H9 (cell line): ENCODE data around the gene GLRX2. TPM values are rescaled to one million over a fixed set of nuclear protein-coding genes. Genes with fewer than 3 reads are reported as not detected.

Experiments used
- DNase-seq: peaks from one replicate; pipeline ENCODE4 v3.0.0-alpha.2; 2017
- H2AFZ ChIP-seq: one replicate; pipeline ENCODE4 v1.6.1; 2013; ENCODE audit warnings: mild to moderate bottlenecking, low read length, control low read depth, moderate library complexity
- H2AK5ac ChIP-seq: 2 replicates; pipeline ENCODE4 v1.6.1; 2013; ENCODE audit warnings: low read length, control low read depth, mixed read lengths; ENCODE audit not compliant: insufficient read length
- H2BK120ac ChIP-seq: one replicate; pipeline ENCODE4 v1.6.1; 2013; ENCODE audit warnings: low read depth, mild to moderate bottlenecking, low read length, control low read depth, inconsistent platforms; ENCODE audit not compliant: poor library complexity, severe bottlenecking
- H2BK12ac ChIP-seq: 2 replicates; pipeline ENCODE4 v1.6.1; 2013; ENCODE audit warnings: low read length, control low read depth, mixed read lengths, low read depth; ENCODE audit not compliant: insufficient read length
- H2BK15ac ChIP-seq: 2 replicates; pipeline ENCODE4 v1.6.1; 2013; ENCODE audit warnings: low read depth, low read length, control low read depth
- H2BK20ac ChIP-seq: one replicate; pipeline ENCODE4 v1.6.1; 2013; ENCODE audit warnings: low read depth, mild to moderate bottlenecking, low read length, control low read depth, inconsistent platforms; ENCODE audit not compliant: poor library complexity, severe bottlenecking
- H2BK5ac ChIP-seq: 2 replicates; pipeline ENCODE4 v1.6.1; 2013; ENCODE audit warnings: low read length, control low read depth, mixed read lengths; ENCODE audit not compliant: insufficient read length
- H3K14ac ChIP-seq: 2 replicates; pipeline ENCODE4 v1.6.1; 2013; ENCODE audit warnings: low read length, control low read depth; ENCODE audit not compliant: insufficient read depth
- H3K18ac ChIP-seq: 2 replicates; pipeline ENCODE4 v1.6.1; 2013; ENCODE audit warnings: low read depth, mild to moderate bottlenecking, mixed read lengths, low read length, control low read depth; ENCODE audit not compliant: insufficient read length
- H3K23ac ChIP-seq: 2 replicates; pipeline ENCODE4 v1.6.1; 2013; ENCODE audit warnings: low read length, control low read depth, mixed read lengths, low read depth; ENCODE audit not compliant: insufficient read length
- H3K23me2 ChIP-seq: 2 replicates; pipeline ENCODE4 v1.6.1; 2013; ENCODE audit warnings: low read depth, mild to moderate bottlenecking, mixed read lengths, low read length, control low read depth; ENCODE audit not compliant: insufficient read length, poor library complexity, severe bottlenecking
- H3K27ac ChIP-seq: 2 replicates; pipeline ENCODE4 v1.5.1; 2013; ENCODE audit warnings: low read length, control low read depth, mixed read lengths, low read depth; ENCODE audit not compliant: insufficient read length
- H3K27me3 ChIP-seq: 2 replicates; pipeline ENCODE4 v1.6.1; 2013; ENCODE audit warnings: low read length, control low read depth, inconsistent platforms; ENCODE audit not compliant: insufficient read depth
- H3K4ac ChIP-seq: 2 replicates; pipeline ENCODE4 v1.6.1; 2013; ENCODE audit warnings: low read depth, mild to moderate bottlenecking, control low read depth, inconsistent platforms, low read length, moderate library complexity
- H3K4me1 ChIP-seq: 2 replicates; pipeline ENCODE4 v1.6.1; 2013; ENCODE audit warnings: low read length, control low read depth, inconsistent platforms; ENCODE audit not compliant: insufficient read depth
- H3K4me2 ChIP-seq: 2 replicates; pipeline ENCODE4 v1.6.1; 2013; ENCODE audit warnings: low read length, control low read depth, mixed read lengths; ENCODE audit not compliant: insufficient read length, insufficient read depth
- H3K56ac ChIP-seq: 2 replicates; pipeline ENCODE4 v1.6.1; 2013; ENCODE audit warnings: low read depth, mild to moderate bottlenecking, mixed read lengths, low read length, control low read depth; ENCODE audit not compliant: insufficient read length
- H3K79me1 ChIP-seq: 2 replicates; pipeline ENCODE4 v1.6.1; 2013; ENCODE audit warnings: low read depth, mild to moderate bottlenecking, moderate library complexity, low read length, control low read depth, inconsistent platforms; ENCODE audit not compliant: insufficient read depth, poor library complexity, severe bottlenecking
- H3K79me2 ChIP-seq: 2 replicates; pipeline ENCODE4 v1.6.1; 2013; ENCODE audit warnings: low read length, control low read depth, inconsistent platforms; ENCODE audit not compliant: insufficient read depth
- H3K9ac ChIP-seq: 2 replicates; pipeline ENCODE4 v1.6.1; 2013; ENCODE audit warnings: low read length, control low read depth, mixed read lengths; ENCODE audit not compliant: insufficient read length; ENCODE audit errors: extremely low read depth
- H3K9me3 ChIP-seq: one replicate; pipeline ENCODE4 v1.6.1; 2013; ENCODE audit warnings: low read depth, low read length, inconsistent platforms; ENCODE audit not compliant: control insufficient read depth
- H3T11ph ChIP-seq: one replicate; pipeline ENCODE4 v1.6.1; 2013; ENCODE audit warnings: mild to moderate bottlenecking, low read length, control low read depth, inconsistent platforms
- H4K20me1 ChIP-seq: one replicate; pipeline ENCODE4 v1.6.1; 2013; ENCODE audit not compliant: control insufficient read depth, insufficient read length, insufficient read depth
- H4K5ac ChIP-seq: 2 replicates; pipeline ENCODE4 v1.6.1; 2013; ENCODE audit warnings: low read depth, mild to moderate bottlenecking, mixed read lengths, low read length, control low read depth; ENCODE audit not compliant: insufficient read length
- H4K8ac ChIP-seq: replicated peaks from 2 replicates; pipeline ENCODE4 v1.6.1; 2013; ENCODE audit warnings: low read length, control low read depth, mixed read lengths, low read depth; ENCODE audit not compliant: insufficient read length
- H4K91ac ChIP-seq: 2 replicates; pipeline ENCODE4 v1.6.1; 2013; ENCODE audit warnings: low read depth, mild to moderate bottlenecking, moderate library complexity, mixed read lengths, low read length, control low read depth; ENCODE audit not compliant: insufficient read length
- H3K27ac Mint-ChIP-seq, 3 experiments: 2 replicates in 2 of 3; 3 replicates in 1 of 3; pipeline ENCODE4 v1.8.0; 2020 to 2021; ENCODE audit warnings: mixed read lengths in 3 of 3, mild to moderate bottlenecking in 1 of 3, moderate library complexity in 1 of 3
- H3K27me3 Mint-ChIP-seq: 2 replicates; pipeline ENCODE4 v1.8.0; 2021; ENCODE audit warnings: low read depth, mild to moderate bottlenecking, moderate library complexity, mixed read lengths
- H3K36me3 Mint-ChIP-seq, 3 experiments: 2 replicates in 2 of 3; 3 replicates in 1 of 3; pipeline ENCODE4 v1.8.0; 2020 to 2021; ENCODE audit warnings: low read depth in 3 of 3, mixed read lengths in 3 of 3; ENCODE audit not compliant: insufficient read depth in 1 of 3
- H3K4me1 Mint-ChIP-seq, 2 experiments: 2 replicates each; pipeline ENCODE4 v1.8.0; 2020; ENCODE audit warnings: mixed read lengths in 2 of 2
- H3K4me3 Mint-ChIP-seq, 2 experiments: 2 replicates in 1 of 2; 3 replicates in 1 of 2; pipeline ENCODE4 v1.8.0; 2020 to 2021; ENCODE audit warnings: mild to moderate bottlenecking in 2 of 2, mixed read lengths in 2 of 2, moderate library complexity in 1 of 2
- H3K9me3 Mint-ChIP-seq, 2 experiments: 2 replicates in 1 of 2; 3 replicates in 1 of 2; pipeline ENCODE4 v1.8.0; 2020; ENCODE audit warnings: mild to moderate bottlenecking in 2 of 2, mixed read lengths in 2 of 2, moderate library complexity in 1 of 2
- CTCF ChIP-seq: fragments of 200-600 bp; sonication (generic); conservative IDR thresholded peaks from 3 replicates; pipeline ENCODE4 v1.8.0; 2021; ENCODE audit warnings: antibody characterized with exemption, mild to moderate bottlenecking
- WGBS: extraction: QIAGEN DNeasy Blood & Tissue Kit; methylation state at CpG from one replicate; pipeline ENCODE4 v1.1.7; 2013; ENCODE audit warnings: missing lambda C conversion rate, low lambda C conversion rate, mixed read lengths; ENCODE audit not compliant: insufficient read length; ENCODE audit errors: extremely low coverage; 5-methylcytosine and 5-hydroxymethylcytosine counted together
- total RNA-seq: library from RNA; stranded (reverse); gene quantifications from 2 replicates; pipeline ENCODE4 v1.2.1, GENCODE V29; 2021

Gene GLRX2
- total RNA-seq, 1 experiment from 2014 or later = 10.1 TPM

- H3K27me3 Mint-ChIP-seq = no peaks in the 10 kb centered on the region
- H3K79me2 ChIP-seq = no peaks in the 10 kb centered on the region
- no peak overlapping the region for H4K5ac ChIP-seq
- no peak overlapping the region for H2BK12ac ChIP-seq
- H3K27me3 ChIP-seq = no peaks in the 10 kb centered on the region
- H4K8ac ChIP-seq = no peak overlapping the region
- H2AK5ac ChIP-seq = no peak overlapping the region
- no peak overlapping the region for H2BK15ac ChIP-seq
- H3K4ac ChIP-seq = no peak overlapping the region
- no peaks in the 10 kb centered on the region for H3K23me2 ChIP-seq
- peaks cover 3% of the 10 kb centered on the region for H3K79me1 ChIP-seq
- H3K4me1 ChIP-seq = peaks cover 4% of the 10 kb centered on the region; the same call in 1 of the 2 replicates
- no peak overlapping the region for H3K23ac ChIP-seq
- no peak overlapping the region; a peak in 1 of 5 replicates for H3K4me3 Mint-ChIP-seq
- H3K4me2 ChIP-seq = no peak overlapping the region
- H3K9me3 Mint-ChIP-seq = no peaks in the 10 kb centered on the region
- H3K27ac Mint-ChIP-seq = peak overlapping the region in 2 of 3 experiments; percentile 46 to 57; a peak in 2 of 7 replicates
- H2AFZ ChIP-seq = no peak overlapping the region
- H3K9me3 ChIP-seq = no peaks in the 10 kb centered on the region
- H3K56ac ChIP-seq = peak overlapping the region; percentile 57
- no peak overlapping the region for H3K14ac ChIP-seq
- no peak overlapping the region for H2BK5ac ChIP-seq
- no peak overlapping the region for H4K91ac ChIP-seq
- no peak overlapping the region for H3K27ac ChIP-seq
- H3K4me1 Mint-ChIP-seq = peaks cover 7 to 10% of the 10 kb centered on the region in 2 experiments
- WGBS = no CpG with 5 or more reads among the region's 7 CpGs
- H2BK20ac ChIP-seq = no peak overlapping the region
- H3K36me3 Mint-ChIP-seq = peaks cover 40 to 63% (median 62%) of the 10 kb centered on the region in 3 experiments; a peak in 6 of 7 replicates
- no peak overlapping the region for H3K9ac ChIP-seq
- DNase-seq = no peak
- H3K18ac ChIP-seq = no peak overlapping the region
- H2BK120ac ChIP-seq = no peak overlapping the region
- H3T11ph ChIP-seq = no peak overlapping the region
- TF ChIP-seq CTCF = no peak
- no peaks in the 10 kb centered on the region for H4K20me1 ChIP-seq
Measured at GRCh38 chr1:193140254-193140653, 35.0 kb upstream of the GLRX2 start.
